ENCODE measurements around the gene ARHGAP8. TPM values are rescaled to one million over a fixed set of nuclear protein-coding genes. Genes with fewer than 3 reads are reported as not detected.

The ARHGAP8 gene
- total RNA-seq, 1 donor from 2014 or later = 2.8 TPM

GRCh38 chr22:44710474-44711240, 41.7 kb upstream of the ARHGAP8 start:
- Mint-ChIP-seq H3K27ac (ENCODE audit: unreplicated experiment) (no peak overlapping the region), H3K4me3 (ENCODE audit: unreplicated experiment) (no peak overlapping the region), H3K36me3 (ENCODE audit: low read depth, unreplicated experiment) (peaks cover 17% of the 10 kb centered on the region), H3K4me1 (ENCODE audit: low read depth, unreplicated experiment) (no peaks in the 10 kb centered on the region), H3K9me3 (ENCODE audit: unreplicated experiment) (no peaks in the 10 kb centered on the region), H3K27me3 (ENCODE audit: low read depth, unreplicated experiment) (peaks cover 2% of the 10 kb centered on the region)
- H3K9ac ChIP-seq (ENCODE audit: low read length) = no peak overlapping the region
- no peak overlapping the region for H3K27ac ChIP-seq (ENCODE audit: low read depth, low read length)
- DNase-seq (ENCODE audit: low read depth) (no peak), FAIRE-seq (no peak)
- H3K9me3 ChIP-seq (ENCODE audit: insufficient read depth, low read depth, low read length) = no peaks in the 10 kb centered on the region
- H3K4me3 ChIP-seq (ENCODE audit: insufficient read depth, low read depth, low read length) = no peak overlapping the region
- peaks cover 68% of the 10 kb centered on the region for H4K20me1 ChIP-seq (ENCODE audit: insufficient read depth, low read length)
- no peaks in the 10 kb centered on the region for H3K36me3 ChIP-seq (ENCODE audit: insufficient read depth, low read length)
- TF ChIP-seq EZH2 (IDR thresholded peaks at IDR 0.05; ENCODE audit: insufficient read depth, low read length) = no peak
- TF ChIP-seq CTCF (IDR thresholded peaks at IDR 0.05; ENCODE audit: insufficient read depth, low read depth, low read length) = no peak
- H3K4me2 ChIP-seq (ENCODE audit: low read length) = no peak overlapping the region
- peaks cover 8% of the 10 kb centered on the region for H3K79me2 ChIP-seq (ENCODE audit: insufficient read depth, low read length)
- no peak overlapping the region for H2AFZ ChIP-seq (ENCODE audit: low read depth, low read length)
- no peaks in the 10 kb centered on the region for H3K27me3 ChIP-seq (ENCODE audit: insufficient read depth, low read length)
- peaks cover 5% of the 10 kb centered on the region for H3K4me1 ChIP-seq (ENCODE audit: insufficient read depth, low read length)

DNA sequence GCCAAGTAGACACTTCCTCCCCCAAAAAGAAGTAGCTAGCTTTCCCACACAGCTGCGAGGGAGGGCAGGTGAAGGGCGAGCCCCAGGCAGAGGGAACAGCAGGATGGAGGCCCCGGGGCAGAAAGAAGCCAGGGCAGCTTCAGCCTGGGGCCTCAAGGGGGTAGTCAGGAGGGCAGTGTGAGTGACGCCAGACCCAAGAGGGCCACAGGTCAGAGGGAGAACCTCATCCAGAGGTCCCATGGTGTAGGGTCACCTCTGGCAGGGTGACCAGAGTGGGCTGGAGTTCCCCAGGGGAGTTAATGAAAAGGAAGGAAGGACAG, 41.2 kb upstream of the ARHGAP8 start:
- H3K36me3 Mint-ChIP-seq (ENCODE audit: low read depth, unreplicated experiment) = peaks cover 15% of the 10 kb centered on the region
- no peaks in the 10 kb centered on the region for H3K4me1 Mint-ChIP-seq (ENCODE audit: low read depth, unreplicated experiment)
- DNase-seq (ENCODE audit: low read depth) = no peak
- no peak overlapping the region for H3K27ac Mint-ChIP-seq (ENCODE audit: unreplicated experiment)
- Histone ChIP-seq H3K4me2 (ENCODE audit: low read length) (no peak overlapping the region), H3K27me3 (ENCODE audit: insufficient read depth, low read length) (no peaks in the 10 kb centered on the region), H3K4me1 (ENCODE audit: insufficient read depth, low read length) (peaks cover 5% of the 10 kb centered on the region), H4K20me1 (ENCODE audit: insufficient read depth, low read length) (peaks cover 68% of the 10 kb centered on the region), H3K9me3 (ENCODE audit: insufficient read depth, low read depth, low read length) (no peaks in the 10 kb centered on the region), H3K79me2 (ENCODE audit: insufficient read depth, low read length) (peaks cover 8% of the 10 kb centered on the region), H3K27ac (ENCODE audit: low read depth, low read length) (no peak overlapping the region), H2AFZ (ENCODE audit: low read depth, low read length) (no peak overlapping the region), H3K4me3 (ENCODE audit: insufficient read depth, low read depth, low read length) (no peak overlapping the region), H3K9ac (ENCODE audit: low read length) (no peak overlapping the region), H3K36me3 (ENCODE audit: insufficient read depth, low read length) (no peaks in the 10 kb centered on the region)
- no peak for FAIRE-seq
- no peaks in the 10 kb centered on the region for H3K9me3 Mint-ChIP-seq (ENCODE audit: unreplicated experiment)
- H3K4me3 Mint-ChIP-seq (ENCODE audit: unreplicated experiment) = no peak overlapping the region
- H3K27me3 Mint-ChIP-seq (ENCODE audit: low read depth, unreplicated experiment) = peaks cover 2% of the 10 kb centered on the region
- TF ChIP-seq CTCF (IDR thresholded peaks at IDR 0.05; ENCODE audit: insufficient read depth, low read depth, low read length) (no peak), EZH2 (IDR thresholded peaks at IDR 0.05; ENCODE audit: insufficient read depth, low read length) (no peak)
